ENCODE measurements around the gene PNPO.

Gene PNPO

GRCh38 chr17:47950448-47950847 is 9.1 kb downstream of the PNPO start:
- Histone ChIP-seq H3K9ac (ENCODE audit: low read depth, low read length) (no peak overlapping the region), H3K27ac (ENCODE audit: low read depth, low read length) (no peak overlapping the region), H3K4me1 (ENCODE audit: control insufficient read depth, insufficient read depth, low read length) (0 out of 2 replicates have a peak, but pooled peaks cover 7% of the 10 kb centered on the region)

GRCh38 chr17:47952171-47953021 is 11.0 kb downstream of the PNPO start:
- Histone ChIP-seq H3K4me3 (ENCODE audit: low read depth, low read length) (no peak overlapping the region), H3K27me3 (ENCODE audit: control insufficient read depth, insufficient read depth, low read length) (no peaks in the 10 kb centered on the region), H3K36me3 (ENCODE audit: control insufficient read depth, insufficient read depth, low read length) (peaks cover 3% of the 10 kb centered on the region; the same call in 1 of the 2 replicates), H3K4me1 (ENCODE audit: control insufficient read depth, insufficient read depth, low read length) (peaks cover 7% of the 10 kb centered on the region), H3K9ac (ENCODE audit: low read depth, low read length) (no peak overlapping the region), H3K9me3 (ENCODE audit: control insufficient read depth, insufficient read depth, low read length) (no peaks in the 10 kb centered on the region), H3K27ac (ENCODE audit: low read depth, low read length) (no peak overlapping the region)

More at GRCh38 chr17:47950448-47950847, 9.1 kb downstream of the PNPO start:
- H3K4me3 ChIP-seq (ENCODE audit: low read depth, low read length), result no peak overlapping the region
- no peaks in the 10 kb centered on the region for H3K27me3 ChIP-seq (ENCODE audit: control insufficient read depth, insufficient read depth, low read length)
- H3K36me3 ChIP-seq (ENCODE audit: control insufficient read depth, insufficient read depth, low read length), result peaks cover 11% of the 10 kb centered on the region; the same call in 1 of the 2 replicates
- no peaks in the 10 kb centered on the region for H3K9me3 ChIP-seq (ENCODE audit: control insufficient read depth, insufficient read depth, low read length)

- Histone ChIP-seq H3K27me3 (ENCODE audit: control insufficient read depth, insufficient read depth, low read length) (no peaks in the 10 kb centered on the region), H3K9ac (ENCODE audit: low read depth, low read length) (no peak overlapping the region), H3K36me3 (ENCODE audit: control insufficient read depth, insufficient read depth, low read length) (no peaks in the 10 kb centered on the region), H3K4me3 (ENCODE audit: low read depth, low read length) (no peak overlapping the region), H3K27ac (ENCODE audit: low read depth, low read length) (no peak overlapping the region), H3K9me3 (ENCODE audit: control insufficient read depth, insufficient read depth, low read length) (no peaks in the 10 kb centered on the region), H3K4me1 (ENCODE audit: control insufficient read depth, insufficient read depth, low read length) (peaks cover 15% of the 10 kb centered on the region)
Observed at GRCh38 chr17:47953909-47954308, 12.5 kb downstream of the PNPO start.

- Histone ChIP-seq H3K9ac (ENCODE audit: low read depth, low read length) (no peak overlapping the region), H3K9me3 (ENCODE audit: control insufficient read depth, insufficient read depth, low read length) (no peaks in the 10 kb centered on the region), H3K27me3 (ENCODE audit: control insufficient read depth, insufficient read depth, low read length) (no peaks in the 10 kb centered on the region), H3K36me3 (ENCODE audit: control insufficient read depth, insufficient read depth, low read length) (no peaks in the 10 kb centered on the region), H3K27ac (ENCODE audit: low read depth, low read length) (no peak overlapping the region), H3K4me1 (ENCODE audit: control insufficient read depth, insufficient read depth, low read length) (peaks cover 11% of the 10 kb centered on the region), H3K4me3 (ENCODE audit: low read depth, low read length) (no peak overlapping the region)
Observed at GRCh38 chr17:47955497-47956461, 14.4 kb downstream of the PNPO start.

- no peaks in the 10 kb centered on the region for H3K9me3 ChIP-seq (ENCODE audit: control insufficient read depth, insufficient read depth, low read length)
- H3K27ac ChIP-seq (ENCODE audit: low read depth, low read length), result no peak overlapping the region
- 0 out of 2 replicates have a peak overlapping the region, but pooled peaks have one; percentile 30 for H3K4me3 ChIP-seq (ENCODE audit: low read depth, low read length)
- H3K27me3 ChIP-seq (ENCODE audit: control insufficient read depth, insufficient read depth, low read length), result no peaks in the 10 kb centered on the region
- H3K36me3 ChIP-seq (ENCODE audit: control insufficient read depth, insufficient read depth, low read length), result no peaks in the 10 kb centered on the region
- no peak overlapping the region for H3K9ac ChIP-seq (ENCODE audit: low read depth, low read length)
- H3K4me1 ChIP-seq (ENCODE audit: control insufficient read depth, insufficient read depth, low read length), result peaks cover 11% of the 10 kb centered on the region
Observed at GRCh38 chr17:47956791-47957590, 15.6 kb downstream of the PNPO start.

- H3K36me3 ChIP-seq (ENCODE audit: control insufficient read depth, insufficient read depth, low read length), result no peaks in the 10 kb centered on the region
- H3K27me3 ChIP-seq (ENCODE audit: control insufficient read depth, insufficient read depth, low read length), result no peaks in the 10 kb centered on the region
- H3K4me1 ChIP-seq (ENCODE audit: control insufficient read depth, insufficient read depth, low read length), result peaks cover 11% of the 10 kb centered on the region
- no peak within 1 kb of the TSS for H3K27ac ChIP-seq (ENCODE audit: low read depth, low read length)
- H3K4me3 ChIP-seq (ENCODE audit: low read depth, low read length), result peak within 1 kb of the TSS; percentile 34; the same call in 1 of the 2 replicates
- H3K9me3 ChIP-seq (ENCODE audit: control insufficient read depth, insufficient read depth, low read length), result no peaks in the 10 kb centered on the region
- H3K9ac ChIP-seq (ENCODE audit: low read depth, low read length), result no peak within 1 kb of the TSS
Observed at GRCh38 chr17:47957591-47958490, 16.5 kb downstream of the PNPO start, which contains the start of gene PRR15L. TSS of gene PRR15L (minus strand) at chr17:47957883. CDS start at chr17:47953234, 4,649 bp downstream.

- no peak overlapping the region for H3K9ac ChIP-seq (ENCODE audit: low read depth, low read length)
- no peaks in the 10 kb centered on the region for H3K27me3 ChIP-seq (ENCODE audit: control insufficient read depth, insufficient read depth, low read length)
- no peaks in the 10 kb centered on the region for H3K9me3 ChIP-seq (ENCODE audit: control insufficient read depth, insufficient read depth, low read length)
- no peak overlapping the region for H3K4me3 ChIP-seq (ENCODE audit: low read depth, low read length)
- H3K36me3 ChIP-seq (ENCODE audit: control insufficient read depth, insufficient read depth, low read length), result no peaks in the 10 kb centered on the region
- H3K4me1 ChIP-seq (ENCODE audit: control insufficient read depth, insufficient read depth, low read length), result peaks cover 11% of the 10 kb centered on the region
- no peak overlapping the region for H3K27ac ChIP-seq (ENCODE audit: low read depth, low read length)
Observed at GRCh38 chr17:47959825-47960655, 18.7 kb downstream of the PNPO start.

- Histone ChIP-seq H3K27me3 (ENCODE audit: control insufficient read depth, insufficient read depth, low read length) (no peaks in the 10 kb centered on the region), H3K27ac (ENCODE audit: low read depth, low read length) (no peak overlapping the region), H3K4me1 (ENCODE audit: control insufficient read depth, insufficient read depth, low read length) (peaks cover 11% of the 10 kb centered on the region), H3K4me3 (ENCODE audit: low read depth, low read length) (no peak overlapping the region), H3K36me3 (ENCODE audit: control insufficient read depth, insufficient read depth, low read length) (no peaks in the 10 kb centered on the region), H3K9ac (ENCODE audit: low read depth, low read length) (no peak overlapping the region), H3K9me3 (ENCODE audit: control insufficient read depth, insufficient read depth, low read length) (no peaks in the 10 kb centered on the region)
Observed at GRCh38 chr17:47961406-47961805, 20.0 kb downstream of the PNPO start.

- H3K27me3 ChIP-seq (ENCODE audit: control insufficient read depth, insufficient read depth, low read length), result no peaks in the 10 kb centered on the region
- no peak overlapping the region for H3K9ac ChIP-seq (ENCODE audit: low read depth, low read length)
- H3K36me3 ChIP-seq (ENCODE audit: control insufficient read depth, insufficient read depth, low read length), result no peaks in the 10 kb centered on the region
- H3K9me3 ChIP-seq (ENCODE audit: control insufficient read depth, insufficient read depth, low read length), result no peaks in the 10 kb centered on the region
- H3K27ac ChIP-seq (ENCODE audit: low read depth, low read length), result no peak overlapping the region
- peaks cover 4% of the 10 kb centered on the region for H3K4me1 ChIP-seq (ENCODE audit: control insufficient read depth, insufficient read depth, low read length)
- H3K4me3 ChIP-seq (ENCODE audit: low read depth, low read length), result no peak overlapping the region
Observed at GRCh38 chr17:47962901-47963300, 21.5 kb downstream of the PNPO start.

Data from HUES48 (cell line).